ENCODE measurements around the gene JCHAIN.
"Not testable (repeated sequence)": the region's sequence is repeated elsewhere in the genome, so short reads cannot be mapped to it uniquely, and the experiment has no call there.

JCHAIN gene

GRCh38 chr4:70666369-70666768 is at the start of gene JCHAIN:
Gene JCHAIN (minus strand): TSS chr4:70666508. CDS start chr4:70666490, 18 bp downstream.
- DNase-seq = no peak

- DNase-seq = no peak
Measured at GRCh38 chr4:70715097-70715496, 48.8 kb upstream of the JCHAIN start.

GRCh38 chr4:70714079-70714887 is 48.0 kb upstream of the JCHAIN start:
- DNase-seq = no peak

- DNase-seq = no peak
Measured at GRCh38 chr4:70713453-70714078, 47.3 kb upstream of the JCHAIN start.

GRCh38 chr4:70712604-70713452 is 46.5 kb upstream of the JCHAIN start:
- no peak for DNase-seq

GRCh38 chr4:70712150-70712549 is 45.8 kb upstream of the JCHAIN start:
- no peak for DNase-seq

GRCh38 chr4:70711599-70711998 is 45.3 kb upstream of the JCHAIN start:
- DNase-seq = no peak

GRCh38 chr4:70709611-70710205 is 43.4 kb upstream of the JCHAIN start:
- no peak for DNase-seq

- DNase-seq = no peak
Measured at GRCh38 chr4:70706516-70706915, 40.2 kb upstream of the JCHAIN start.

GRCh38 chr4:70706044-70706461 is 39.7 kb upstream of the JCHAIN start:
- no peak for DNase-seq

GRCh38 chr4:70705183-70706043 is 39.1 kb upstream of the JCHAIN start:
- DNase-seq = peak; percentile 85

- no peak for DNase-seq
Measured at GRCh38 chr4:70704931-70705182, 38.5 kb upstream of the JCHAIN start.

GRCh38 chr4:70704215-70704930 is 38.1 kb upstream of the JCHAIN start:
- DNase-seq = peak; percentile 92

- no peak for DNase-seq
Measured at GRCh38 chr4:70703619-70704214, 37.4 kb upstream of the JCHAIN start.

- not testable (repeated sequence) for DNase-seq
Measured at GRCh38 chr4:70702592-70702991, 36.3 kb upstream of the JCHAIN start.

GRCh38 chr4:70701271-70701670 is 35.0 kb upstream of the JCHAIN start:
- DNase-seq = no peak

GRCh38 chr4:70700712-70701111 is 34.4 kb upstream of the JCHAIN start:
- DNase-seq = no peak

- not testable (repeated sequence) for DNase-seq
Measured at GRCh38 chr4:70698435-70698834, 32.1 kb upstream of the JCHAIN start.

- not testable (repeated sequence) for DNase-seq
Measured at GRCh38 chr4:70694633-70695032, 28.3 kb upstream of the JCHAIN start.

GRCh38 chr4:70691661-70692060 is 25.4 kb upstream of the JCHAIN start:
- DNase-seq = no peak

- no peak for DNase-seq
Measured at GRCh38 chr4:70688795-70689231, 22.5 kb upstream of the JCHAIN start.
